Ramos (cell line): ENCODE data around the gene SEMA6A.

Experiments used
- in situ Hi-C: fragments of 300-500 bp; cut with MboI; formaldehyde crosslinking; loops from one replicate; pipeline ENCODE4 v1.14.3; 2022; ENCODE audit warnings: low sequenced_read_pairs; ENCODE audit not compliant: unreplicated experiment

Gene SEMA6A

DNA sequence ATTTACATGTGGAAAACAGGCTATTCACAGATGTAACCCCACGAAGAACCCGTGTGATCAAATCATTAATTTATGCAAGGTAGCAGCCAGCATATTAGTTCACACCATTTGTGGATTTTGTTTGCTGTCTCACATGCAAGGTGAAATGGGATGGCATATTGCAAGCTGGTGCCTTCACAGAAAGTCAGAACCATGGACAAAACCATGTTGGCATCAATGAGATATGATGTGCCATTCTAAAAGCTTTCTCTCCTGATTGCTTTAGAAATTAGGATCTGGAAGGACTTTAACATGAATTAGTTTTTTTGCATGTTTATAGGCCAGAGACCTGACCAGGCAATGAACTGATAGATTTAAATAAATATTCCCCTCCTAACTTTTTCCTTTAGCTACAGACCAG lies 129.3 kb downstream of the SEMA6A start:
- in situ Hi-C loops, result no loop called here

DNA sequence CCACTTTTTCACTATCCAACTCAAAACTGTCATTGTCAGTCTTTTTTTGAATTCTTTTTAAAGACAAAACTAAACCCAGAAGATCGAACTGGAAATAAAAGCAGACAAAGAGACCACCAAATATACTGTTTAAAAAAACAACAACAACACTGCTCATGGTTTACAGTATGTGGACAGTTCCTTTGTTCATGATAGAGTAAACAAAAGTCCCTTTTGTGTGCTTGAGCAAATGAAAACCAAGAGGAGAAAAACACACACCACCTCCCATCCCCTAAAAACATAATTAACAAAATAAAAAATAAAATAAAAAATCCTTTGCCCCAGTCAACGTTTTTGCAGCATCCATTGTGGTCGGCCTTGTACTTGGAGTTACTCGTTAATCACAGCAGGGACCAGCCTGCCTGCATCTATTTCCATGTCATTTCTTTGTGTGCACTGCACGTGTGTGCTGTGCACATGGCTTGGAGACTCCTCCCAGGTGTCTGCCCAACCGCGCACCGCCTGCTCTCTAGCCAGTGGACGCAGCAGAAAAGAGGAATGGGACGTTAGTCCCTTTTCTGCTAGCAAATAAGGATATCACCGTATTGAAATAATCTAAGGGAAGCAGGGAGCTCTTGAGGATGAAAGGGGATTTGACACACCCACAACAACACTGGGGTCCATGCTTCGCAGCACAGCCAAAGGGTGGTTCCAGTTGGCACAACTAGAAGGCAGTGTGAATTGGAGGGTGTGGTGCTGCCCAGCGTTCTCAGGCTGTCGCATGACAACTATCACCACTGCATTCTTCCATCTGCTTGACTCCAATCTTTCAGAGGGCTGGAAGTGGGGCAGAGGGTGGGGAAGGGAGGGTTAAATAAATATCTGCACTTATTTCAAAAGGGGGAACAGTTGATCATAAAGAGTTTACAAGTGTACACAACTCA lies 130.0 kb downstream of the SEMA6A start:
- in situ Hi-C loops, result no loop called here

DNA sequence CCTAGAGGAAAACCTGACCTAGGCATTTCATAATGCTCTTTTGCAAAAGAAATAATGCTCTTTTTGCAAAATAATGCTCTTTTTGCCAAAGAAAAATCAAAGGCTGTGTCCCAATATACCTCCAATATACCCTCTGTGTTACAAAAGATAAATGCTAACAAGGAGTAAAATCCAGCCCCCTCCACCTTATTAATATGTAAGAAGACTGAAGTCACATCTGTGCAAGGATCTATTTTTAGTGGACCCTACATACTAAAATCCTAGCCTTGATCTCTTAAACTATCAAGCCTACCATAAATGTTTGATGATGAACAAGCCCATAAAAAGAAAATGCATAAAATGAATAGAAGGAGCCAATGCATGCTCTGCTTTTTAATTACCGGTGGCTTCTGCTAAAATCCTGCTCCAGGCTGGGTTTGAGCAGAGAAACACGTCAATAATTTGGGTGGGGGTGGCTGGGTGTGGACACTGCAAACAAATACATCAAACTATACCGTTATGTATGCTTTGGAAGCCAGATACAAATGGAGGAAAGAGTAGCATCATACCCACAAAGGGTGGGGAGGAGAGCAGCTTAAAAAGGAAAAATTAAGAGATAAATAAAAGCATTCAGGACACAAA lies 131.6 kb downstream of the SEMA6A start:
- in situ Hi-C loops, result no loop called here

DNA sequence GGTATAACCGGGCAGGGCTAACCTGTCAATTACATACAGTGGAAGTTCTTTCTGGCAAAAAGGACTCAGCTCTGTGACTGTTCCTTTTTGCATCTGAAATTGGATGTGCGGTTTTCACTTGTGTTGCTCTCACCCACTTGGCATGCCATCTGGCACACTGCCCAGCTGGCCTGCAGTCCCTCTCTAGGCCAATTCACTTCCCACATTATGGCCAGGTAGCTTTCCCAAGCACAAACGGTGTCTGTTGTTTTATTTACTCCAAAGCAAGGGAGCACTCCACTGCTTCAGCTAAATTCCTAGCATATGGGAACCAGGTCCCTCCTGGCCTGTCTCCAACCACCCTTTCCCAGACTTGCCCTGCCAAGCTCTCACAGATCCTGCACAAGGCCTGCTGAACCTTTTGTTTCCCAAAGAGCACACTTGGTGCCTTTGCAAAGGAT lies 132.5 kb downstream of the SEMA6A start:
- in situ Hi-C loops, result no loop called here

DNA sequence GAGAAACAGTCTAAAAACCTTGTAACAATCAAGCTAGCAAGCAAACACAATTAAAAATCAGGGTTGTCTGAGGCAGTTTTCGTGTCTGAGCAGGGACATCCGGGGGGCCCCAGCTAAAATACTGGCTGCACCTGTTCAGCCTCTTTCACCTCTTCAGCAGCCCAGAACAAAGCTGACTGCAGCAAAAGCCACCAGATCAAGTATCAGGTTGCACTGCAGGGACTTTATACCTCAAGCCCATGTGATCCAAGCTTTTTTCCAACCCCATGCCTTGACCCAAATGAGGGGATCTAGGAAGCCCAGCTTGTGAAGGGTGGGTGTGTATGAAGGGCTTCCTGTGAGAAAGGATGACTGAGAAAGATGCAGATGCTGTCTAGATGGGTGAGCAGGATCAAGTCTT lies 133.4 kb downstream of the SEMA6A start:
- in situ Hi-C loops, result no loop called here

DNA sequence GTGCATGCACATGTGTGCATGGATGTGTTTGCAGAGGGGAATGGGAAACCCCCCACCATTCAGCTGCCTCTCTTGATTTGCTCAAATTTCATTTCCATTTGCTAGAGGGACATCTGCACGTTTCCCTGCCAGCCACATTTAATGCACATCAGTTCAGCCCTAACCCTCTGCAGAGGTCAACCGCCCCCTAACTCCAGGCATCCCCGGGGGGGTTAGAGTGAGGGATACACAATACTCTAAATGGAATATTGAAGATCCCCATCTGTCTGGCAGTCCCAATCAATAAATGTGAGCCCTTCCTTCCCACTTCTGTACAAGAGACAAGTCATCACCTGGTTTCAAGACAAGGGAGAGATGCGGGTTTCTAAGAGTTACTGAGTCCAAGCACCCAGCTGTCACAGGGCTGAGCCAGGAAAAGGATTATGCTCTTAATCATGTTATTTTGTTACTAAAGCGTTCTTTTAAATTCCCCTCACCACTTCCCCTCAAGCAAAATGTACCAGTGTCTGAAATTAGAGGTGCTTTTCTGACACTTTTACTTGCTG lies 134.1 kb downstream of the SEMA6A start:
- in situ Hi-C loops, result no loop called here

DNA sequence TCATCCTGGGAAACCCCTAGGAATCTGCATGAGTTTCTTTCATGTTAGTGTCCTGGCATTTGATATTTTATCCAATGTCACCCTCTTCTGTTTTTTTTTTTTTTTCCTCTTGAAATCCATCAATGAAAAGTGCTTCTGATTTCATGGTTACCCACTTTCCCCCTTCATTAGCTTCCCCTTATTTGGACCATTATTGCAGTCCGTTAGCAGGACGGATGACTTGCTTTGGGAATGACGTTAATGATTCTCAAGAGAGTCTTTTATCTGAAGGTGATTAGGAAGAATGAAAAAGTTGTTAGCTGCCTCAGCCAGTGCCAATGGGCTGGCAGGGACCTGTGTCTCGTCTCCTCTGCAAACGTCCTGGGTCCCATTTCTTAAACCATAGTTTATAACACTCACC lies 134.7 kb downstream of the SEMA6A start:
- in situ Hi-C loops, result no loop called here

DNA sequence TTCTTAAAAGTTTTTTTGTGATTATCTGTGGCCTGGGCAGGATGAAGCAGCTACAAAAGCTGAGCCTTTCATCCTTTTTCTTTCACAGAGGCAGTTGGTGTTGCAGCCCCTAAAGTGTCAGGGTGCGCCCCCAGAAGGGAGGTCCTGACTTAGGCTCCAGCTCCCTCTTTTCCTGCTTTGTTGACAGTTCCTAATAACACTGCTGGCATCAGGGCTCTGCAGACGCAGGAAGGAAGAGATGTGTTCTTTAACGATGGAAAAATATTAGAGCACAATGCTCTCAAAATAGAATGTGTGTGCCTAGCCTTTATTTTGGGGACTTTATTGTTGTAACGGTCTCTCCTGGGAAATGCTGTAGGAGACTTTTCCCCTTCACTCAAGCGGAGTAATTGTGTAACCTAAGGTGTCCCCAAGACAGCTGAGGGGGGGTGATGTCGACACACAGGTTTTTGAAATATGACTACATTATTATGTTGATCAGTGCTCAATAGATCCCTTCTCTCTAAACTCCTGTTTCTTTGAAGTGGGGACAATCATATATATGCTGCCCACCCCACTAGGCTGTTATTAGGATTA lies 135.6 kb downstream of the SEMA6A start:
- in situ Hi-C loops, result no loop called here

DNA sequence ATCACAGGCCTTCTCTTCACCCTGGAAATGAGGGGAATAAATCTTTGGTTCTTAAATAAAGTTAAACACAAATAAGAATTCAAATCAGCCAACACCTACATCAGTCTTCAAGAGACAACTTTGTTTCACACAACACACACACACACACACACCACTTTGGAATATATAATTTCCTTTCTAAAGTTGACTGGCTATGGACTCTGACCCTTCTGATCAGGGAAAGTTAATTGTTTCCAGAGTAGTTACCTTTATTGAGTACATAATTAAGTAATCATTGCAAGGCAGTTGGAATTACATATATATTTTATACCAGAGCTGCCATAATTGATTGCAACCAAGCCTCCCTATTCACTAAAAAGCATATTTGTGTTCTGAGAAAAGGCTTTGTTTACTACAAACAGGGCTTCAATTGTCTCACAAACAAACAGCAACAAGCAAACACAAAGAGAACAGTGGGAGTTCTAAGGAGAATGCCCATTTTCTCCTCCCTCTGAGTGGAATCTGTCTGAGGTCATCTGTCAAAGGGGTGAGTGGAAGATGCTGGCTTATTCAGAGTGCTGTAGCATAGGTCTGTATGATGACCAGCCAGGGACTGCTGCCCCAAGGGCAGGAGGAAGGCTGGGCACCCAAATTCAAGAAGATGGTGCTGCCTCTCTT lies 136.6 kb downstream of the SEMA6A start:
- in situ Hi-C loops, result no loop called here

DNA sequence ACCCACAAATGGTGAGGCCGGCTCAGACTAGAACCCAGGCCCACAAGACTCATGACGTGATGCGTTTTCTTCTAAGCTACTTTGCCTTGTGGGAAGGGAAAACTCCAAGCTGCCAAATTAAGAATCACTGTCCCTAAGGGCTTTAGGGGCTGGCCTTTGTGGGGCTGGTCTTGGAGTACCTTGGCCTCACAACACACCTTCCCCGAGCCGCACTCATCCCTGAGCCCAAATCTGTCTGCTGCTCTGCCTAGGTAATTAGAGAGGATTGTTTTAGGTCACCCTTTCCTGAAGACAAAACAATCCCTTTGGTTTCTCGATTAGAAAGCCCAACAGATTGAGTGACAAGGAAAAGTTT lies 137.3 kb downstream of the SEMA6A start:
- in situ Hi-C loops, result no loop called here

DNA sequence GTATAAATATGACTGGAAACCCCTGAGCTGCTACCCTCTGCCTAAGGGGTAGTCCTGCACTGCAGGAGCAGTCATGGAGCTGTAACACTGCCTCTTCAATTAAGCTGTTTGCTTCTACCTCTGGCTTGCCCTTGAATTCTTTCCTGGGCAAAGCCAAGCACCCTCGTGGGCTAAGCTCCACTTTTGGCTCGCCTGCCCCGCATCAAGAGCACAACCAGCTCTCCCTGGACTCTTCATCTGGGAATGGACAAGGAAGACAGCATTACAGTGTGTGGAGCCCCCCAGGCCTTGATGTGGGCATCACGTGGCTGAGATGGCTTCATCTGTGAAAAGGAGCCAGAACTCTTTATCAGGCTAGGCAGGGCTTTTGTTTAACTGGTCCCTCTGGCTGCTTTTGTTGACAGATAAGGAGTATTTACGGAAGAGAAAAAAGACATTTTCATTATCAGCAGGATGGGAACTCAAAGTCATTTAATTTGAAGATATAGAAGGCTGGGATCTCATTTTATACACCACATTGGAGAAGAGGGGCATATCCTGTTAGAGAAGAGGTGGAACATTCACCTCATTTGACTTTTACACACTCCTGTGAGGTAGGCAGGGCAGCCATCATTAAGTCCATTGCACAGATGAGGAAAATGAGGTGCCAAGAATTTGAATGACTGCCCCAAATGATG lies 137.8 kb downstream of the SEMA6A start:
- in situ Hi-C loops, result no loop called here

DNA sequence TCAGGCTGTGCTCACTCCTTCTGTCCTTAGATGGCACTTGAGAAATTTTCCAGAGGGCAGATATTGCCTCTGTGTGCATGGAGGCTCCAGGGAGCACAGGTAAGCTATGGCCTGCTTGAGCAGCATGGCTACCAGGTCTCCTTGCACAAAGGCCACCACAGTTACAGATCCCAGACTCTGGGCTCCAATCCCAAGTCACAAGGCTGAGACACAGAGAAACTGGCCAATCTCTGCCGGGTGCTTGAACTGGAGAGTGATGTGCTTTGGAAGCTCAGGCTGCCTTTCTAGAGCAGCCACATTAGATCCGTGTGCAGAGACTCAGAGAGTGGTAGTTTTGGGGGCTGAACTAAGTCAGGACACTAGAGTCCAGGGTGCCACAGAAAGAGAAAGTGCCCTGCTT lies 145.7 kb downstream of the SEMA6A start:
- in situ Hi-C loops, result no loop called here

DNA sequence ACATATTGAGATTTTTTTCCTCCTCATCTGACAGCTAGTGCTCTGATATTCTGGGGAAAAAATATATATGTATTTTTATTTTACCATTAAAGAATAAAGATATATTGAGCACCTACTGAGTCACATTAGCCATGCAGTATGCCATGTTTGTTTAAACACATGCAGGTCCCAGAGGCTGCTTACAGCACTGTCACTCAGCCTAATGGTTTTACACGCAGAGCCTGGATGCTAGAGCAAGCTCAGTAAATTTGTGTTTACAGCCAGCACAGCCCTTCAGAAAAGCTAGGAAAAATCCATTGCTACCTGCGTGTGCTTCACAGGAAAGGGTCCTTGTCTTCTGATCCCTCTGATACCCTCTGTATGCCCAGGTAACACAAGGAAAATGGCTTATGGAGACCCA lies 146.2 kb downstream of the SEMA6A start:
- in situ Hi-C loops, result no loop called here

DNA sequence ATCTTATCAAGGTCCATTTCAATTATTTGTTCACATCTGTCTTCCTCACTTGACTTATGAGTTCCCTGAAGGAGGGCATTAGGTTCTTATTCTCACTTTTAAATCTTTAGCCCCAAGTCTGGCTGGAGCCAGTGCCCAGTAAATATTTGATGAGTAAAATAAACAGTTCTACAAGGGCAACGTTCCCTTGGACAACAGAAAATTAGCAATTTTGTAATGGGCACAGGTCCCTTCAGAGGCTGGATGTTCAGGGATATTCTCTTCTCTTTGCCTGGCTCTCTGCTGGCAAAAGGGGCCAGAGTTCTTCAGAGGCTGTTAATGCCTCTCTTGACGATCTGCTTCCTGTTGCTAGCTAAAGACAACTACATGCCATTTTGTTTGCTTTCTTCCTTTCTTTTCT lies 149.7 kb downstream of the SEMA6A start:
- in situ Hi-C loops, result no loop called here

DNA sequence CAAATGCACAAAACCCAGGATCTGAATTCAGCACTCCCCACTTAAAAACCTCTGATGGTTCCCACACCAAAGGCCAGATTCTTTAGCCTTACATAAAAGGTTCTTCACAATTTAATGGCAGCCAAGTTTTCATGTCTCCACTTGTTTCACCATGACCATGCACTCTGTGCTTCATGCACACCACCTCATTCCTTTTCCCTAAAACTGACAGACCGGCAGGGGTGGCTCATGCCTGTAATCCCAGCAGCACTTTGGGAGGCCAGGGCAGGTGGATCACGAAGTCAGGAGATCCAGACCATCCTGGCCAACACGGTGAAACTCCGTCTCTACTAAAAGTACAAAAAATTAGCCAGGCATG lies 150.4 kb downstream of the SEMA6A start:
- in situ Hi-C loops, result no loop called here

DNA sequence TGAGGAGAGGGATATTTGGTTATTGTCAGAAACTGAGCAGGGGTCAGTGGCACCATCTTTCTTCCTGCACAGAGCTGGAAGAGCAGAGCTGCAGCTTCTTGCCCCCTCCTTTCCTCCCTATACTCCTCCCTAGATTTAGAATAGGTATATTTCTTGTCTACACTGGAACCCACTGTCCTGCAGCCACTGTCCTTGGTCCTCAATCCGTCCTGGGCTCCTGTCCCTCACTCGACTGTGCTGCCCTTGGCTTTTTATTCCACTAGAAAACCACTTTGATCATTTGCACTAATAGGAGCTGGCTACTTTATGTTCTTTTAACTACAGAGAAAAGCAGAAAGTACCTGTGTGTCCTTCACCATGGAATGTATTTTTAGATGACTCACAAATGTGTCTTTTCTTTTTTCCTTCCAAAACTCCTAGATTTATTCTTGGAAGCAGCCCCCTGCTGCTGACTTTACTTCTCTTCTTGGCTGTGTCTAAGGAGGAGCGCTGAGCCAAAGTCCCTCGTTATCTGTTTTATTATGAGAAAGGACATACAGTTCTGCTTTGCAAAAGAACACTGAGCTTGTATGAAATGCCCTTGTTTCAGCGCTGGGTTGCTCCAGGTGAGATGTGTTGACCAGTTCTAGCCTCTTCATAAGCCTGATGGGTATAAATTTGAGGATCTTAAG lies 150.9 kb downstream of the SEMA6A start:
- in situ Hi-C loops, result no loop called here

DNA sequence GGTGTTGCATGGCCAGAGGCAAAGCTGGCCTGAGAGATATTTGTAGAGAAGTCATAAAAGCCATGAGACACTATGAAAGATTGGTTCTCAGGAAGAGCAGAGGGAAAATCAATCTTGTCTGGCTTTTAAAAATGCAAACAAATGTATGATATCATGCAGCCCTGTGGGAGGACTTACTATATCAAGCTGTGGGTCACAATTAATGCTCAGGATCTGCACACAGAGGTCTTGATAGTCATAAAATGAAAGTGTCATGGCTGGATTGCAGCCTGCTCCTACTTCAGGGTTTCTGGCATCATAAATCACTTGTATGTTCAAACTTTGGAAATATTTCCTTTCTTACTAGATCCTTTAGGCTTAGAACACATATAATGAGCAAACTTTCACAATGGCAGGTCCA lies 151.5 kb downstream of the SEMA6A start:
- in situ Hi-C loops, result no loop called here

DNA sequence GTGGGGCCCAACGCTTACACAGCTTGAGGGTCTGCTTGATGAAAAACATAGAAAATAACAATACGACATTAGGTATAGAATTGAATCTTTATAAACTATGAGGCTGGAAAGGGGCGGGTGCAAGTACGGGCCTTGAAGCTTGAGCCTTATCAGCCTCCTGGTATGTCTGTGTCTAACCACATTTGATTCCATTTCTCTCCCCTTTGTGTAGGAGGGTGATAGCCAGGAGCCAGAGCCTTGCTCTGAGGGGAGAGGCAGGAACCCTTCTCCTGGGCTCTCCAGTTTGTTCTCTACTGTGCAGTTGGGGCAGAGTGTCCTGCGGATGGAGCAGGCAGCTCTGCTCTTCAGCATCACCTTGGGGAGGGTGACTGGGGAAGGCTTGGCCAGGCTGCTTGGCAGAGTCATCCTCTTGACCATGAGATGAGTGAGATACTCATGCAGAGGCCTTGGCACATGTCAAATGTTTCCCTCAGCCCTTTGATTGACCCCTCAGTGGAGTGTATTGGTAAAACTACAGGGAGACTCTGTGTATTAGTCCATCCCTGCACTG lies 153.5 kb downstream of the SEMA6A start:
- in situ Hi-C loops, result no loop called here

DNA sequence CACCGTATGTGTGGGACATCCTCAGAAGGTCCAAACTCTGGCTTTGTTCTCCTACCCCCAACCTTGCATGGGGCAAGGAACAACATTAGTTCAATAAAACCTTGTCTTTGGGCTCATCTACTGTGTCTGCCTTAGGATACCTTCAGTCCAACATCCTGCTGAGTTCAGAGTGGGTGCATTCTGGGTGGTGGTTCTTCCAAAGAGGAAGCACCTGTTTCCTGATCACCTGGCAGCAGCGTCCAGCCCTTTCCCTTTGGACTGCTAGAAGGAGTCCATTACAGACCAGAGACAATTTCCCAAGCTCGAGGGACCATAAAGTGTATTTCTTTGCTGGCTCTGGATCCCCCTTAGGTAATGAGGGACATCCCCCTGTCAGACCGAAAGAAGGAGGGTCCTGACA lies 154.1 kb downstream of the SEMA6A start:
- in situ Hi-C loops, result no loop called here
